CD4-positive, alpha-beta memory T cell (primary cell): Measurements from ENCODE around the gene SAMD11. TPM values are rescaled to one million over a fixed set of nuclear protein-coding genes. Genes with fewer than 3 reads are reported as not detected.
"Not testable (repeated sequence)": the region's sequence is repeated elsewhere in the genome, so short reads cannot be mapped to it uniquely, and the experiment has no call there.

Source experiments
- CTCF ChIA-PET: fragments of 350-600 bp; sonication (Branson Sonifier 250); formaldehyde crosslinking; loops from one replicate; lab custom pipeline; 2021; ENCODE audit warnings: inconsistent platforms; ENCODE audit not compliant: partially characterized antibody; lab: Charles Lee
- POLR2A ChIA-PET: fragments of 350-600 bp; sonication (Branson Sonifier 250); formaldehyde crosslinking; loops from one replicate; lab custom pipeline; 2021; ENCODE audit not compliant: partially characterized antibody; lab: Charles Lee
- DNase-seq, 5 donors: peaks; one replicate each; pipeline versions ENCODE4 v3.0.0 to v3.0.0-alpha.2; 2020 to 2022; ENCODE audit warnings: mixed read lengths in 1 of 5
- H3K27ac ChIP-seq: one replicate; pipeline ENCODE4 v1.7.0; 2013; ENCODE audit warnings: low read depth, low read length
- H3K27me3 ChIP-seq: 2 replicates; pipeline ENCODE4 v1.7.0; 2013; ENCODE audit warnings: mild to moderate bottlenecking, low read length, moderate library complexity; ENCODE audit not compliant: insufficient read depth
- H3K36me3 ChIP-seq: 2 replicates; pipeline ENCODE4 v1.7.0; 2013; ENCODE audit warnings: mild to moderate bottlenecking, low read length, moderate library complexity; ENCODE audit not compliant: insufficient read depth
- H3K4me1 ChIP-seq: 2 replicates; pipeline ENCODE4 v1.7.0; 2013; ENCODE audit warnings: mild to moderate bottlenecking, low read length, moderate library complexity; ENCODE audit not compliant: insufficient read depth
- H3K4me3 ChIP-seq, 2 donors: one replicate each; pipeline ENCODE4 v1.7.0; 2013; ENCODE audit warnings: low read length in 2 of 2, mild to moderate bottlenecking in 1 of 2
- H3K9me3 ChIP-seq, 2 donors: one replicate each; pipeline ENCODE4 v1.7.0; 2013; ENCODE audit warnings: low read length in 2 of 2, control low read depth in 1 of 2; ENCODE audit not compliant: control insufficient read depth in 1 of 2
- H3K27ac Mint-ChIP-seq, 7 donors: one replicate each; pipeline ENCODE4 v1.8.0; 2020 to 2021; ENCODE audit warnings: mixed read lengths in 7 of 7, mild to moderate bottlenecking in 6 of 7, inconsistent platforms in 3 of 7, moderate library complexity in 3 of 7
- H3K27me3 Mint-ChIP-seq, 2 donors: one replicate each; pipeline ENCODE4 v1.8.0; 2020 to 2021; ENCODE audit warnings: mixed read lengths in 2 of 2
- H3K36me3 Mint-ChIP-seq, 2 donors: one replicate each; pipeline ENCODE4 v1.8.0; 2020 to 2021; ENCODE audit warnings: mixed read lengths in 2 of 2, inconsistent platforms in 1 of 2, mild to moderate bottlenecking in 1 of 2
- H3K4me1 Mint-ChIP-seq, 4 donors: one replicate each; pipeline ENCODE4 v1.8.0; 2020 to 2021; ENCODE audit warnings: mixed read lengths in 4 of 4, mild to moderate bottlenecking in 1 of 4
- H3K4me3 Mint-ChIP-seq, 8 donors: one replicate each; pipeline ENCODE4 v1.8.0; 2020 to 2021; ENCODE audit warnings: mixed read lengths in 8 of 8, mild to moderate bottlenecking in 7 of 8, moderate library complexity in 6 of 8, inconsistent platforms in 3 of 8
- H3K9me3 Mint-ChIP-seq, 8 donors: one replicate each; pipeline ENCODE4 v1.8.0; 2020 to 2021; ENCODE audit warnings: mixed read lengths in 8 of 8, mild to moderate bottlenecking in 5 of 8, inconsistent platforms in 3 of 8, moderate library complexity in 1 of 8
- intact Hi-C: fragments of 100-400 bp; cut with micrococcal nuclease; formaldehyde crosslinking; loops from one replicate; pipeline ENCODE4 v1.15.1; 2023
- polyA plus RNA-seq, 2 donors: library from polyadenylated mRNA; unstranded; fragments of 300-500 nt; fragmentation: Illumina TruSeq; gene quantifications; one replicate each; pipeline ENCODE4 v1.2.3, GENCODE V29; 2021
- total RNA-seq, 2 experiments: library from RNA; stranded (reverse); gene quantifications; one replicate each; pipeline ENCODE4 v1.2.3, GENCODE V29; 2021

Gene SAMD11
- total and polyA plus RNA-seq, 4 experiments from 2014 or later, result 0.10 TPM; not detected in 3

DNA sequence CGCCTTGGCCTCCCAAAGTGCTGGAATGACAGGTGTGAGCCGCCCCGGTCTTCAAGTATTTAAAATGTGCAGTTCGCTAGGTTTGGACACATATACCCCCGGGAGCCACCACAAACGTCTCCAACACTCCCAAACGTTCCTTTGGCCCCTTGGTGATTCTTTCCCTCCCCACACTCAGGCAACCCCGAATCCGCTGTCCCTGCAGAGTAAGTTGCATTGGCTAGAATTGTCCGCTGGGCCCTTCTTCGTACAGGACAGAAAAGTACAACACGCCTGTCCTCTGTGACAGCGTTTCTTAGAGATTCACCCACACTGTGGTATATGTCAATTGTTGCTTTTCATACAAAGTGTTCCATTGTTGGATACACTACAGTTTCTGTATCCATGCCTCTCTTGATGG is 61.4 kb downstream of the SAMD11 start:
- Histone ChIP-seq H3K4me3 (no peak overlapping the region), H3K4me1 (no peaks in the 10 kb centered on the region), H3K27me3 (peaks cover 4% of the 10 kb centered on the region), H3K9me3 (no peaks in the 10 kb centered on the region), H3K27ac (no peak overlapping the region), H3K36me3 (no peaks in the 10 kb centered on the region)
- Mint-ChIP-seq H3K4me1 (no peaks in the 10 kb centered on the region), H3K27ac (no peak overlapping the region), H3K27me3 (peaks cover 19 to 29% of the 10 kb centered on the region in 2 donors), H3K36me3 (no peaks in the 10 kb centered on the region), H3K9me3 (no peaks in the 10 kb centered on the region), H3K4me3 (no peak overlapping the region)
- no peak for DNase-seq
- intact Hi-C loops, result no loop called here
- ChIA-PET CTCF (interaction anchor here (0.7 to 4.7 kb wide), 9 partner anchors 8 to 307 kb away, joined by 3 to 65 read pairs (median 5); no protein-coding TSS in a partner anchor), POLR2A (no interaction called here)

DNA sequence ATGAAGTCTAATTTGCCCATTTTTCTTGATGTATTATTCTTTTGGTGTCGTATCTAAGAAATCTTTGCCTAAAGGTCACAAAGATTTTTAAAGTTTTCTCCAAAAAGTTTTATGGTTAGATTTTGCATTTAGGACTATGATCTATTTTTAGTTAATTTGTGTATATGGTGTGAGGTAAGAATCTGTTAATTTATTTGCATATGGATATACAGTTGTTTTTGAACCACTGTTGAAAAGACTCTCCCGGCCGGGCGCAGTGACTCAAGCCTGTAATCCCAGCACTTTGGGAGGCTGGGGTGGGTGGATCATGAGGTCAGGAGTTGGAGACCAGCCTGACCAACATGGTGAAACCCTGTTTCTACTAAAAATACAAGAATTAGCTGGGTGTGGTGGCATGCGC is 64.3 kb downstream of the SAMD11 start:
- H3K4me1 Mint-ChIP-seq, H3K36me3 Mint-ChIP-seq, H3K27ac Mint-ChIP-seq, H3K4me3 ChIP-seq, H3K36me3 ChIP-seq, DNase-seq, intact Hi-C loops, H3K27ac ChIP-seq, POLR2A ChIA-PET, H3K9me3 ChIP-seq, H3K4me1 ChIP-seq, H3K27me3 ChIP-seq, H3K4me3 Mint-ChIP-seq, CTCF ChIA-PET: not testable (repeated sequence)
- Mint-ChIP-seq H3K9me3 (peaks cover 0 to 15% (median 8%) of the 10 kb centered on the region in 8 donors), H3K27me3 (peaks cover 24 to 33% of the 10 kb centered on the region in 2 donors)

GRCh38 chr1:991275-991674 is 67.6 kb downstream of the SAMD11 start:
- H3K27ac ChIP-seq, H3K4me3 Mint-ChIP-seq, H3K9me3 ChIP-seq, DNase-seq, H3K36me3 Mint-ChIP-seq, H3K4me1 ChIP-seq, H3K27ac Mint-ChIP-seq, H3K27me3 ChIP-seq, H3K36me3 ChIP-seq, H3K4me3 ChIP-seq, intact Hi-C loops: not testable (repeated sequence)
- peaks cover 24 to 29% of the 10 kb centered on the region in 2 donors for H3K27me3 Mint-ChIP-seq
- CTCF ChIA-PET, result interaction anchor here (2.2 to 4.0 kb wide), 3 partner anchors 7 to 11 kb away, joined by 10 to 19 read pairs (median 17); partner anchors contain the start of gene PERM1
- peaks cover 0 to 15% (median 8%) of the 10 kb centered on the region in 8 donors for H3K9me3 Mint-ChIP-seq
- POLR2A ChIA-PET, result interaction anchor here (1.1 kb wide), 1 partner anchor 15 kb away, joined by 3 read pairs; no protein-coding TSS in a partner anchor
- peaks cover 4 to 15% (median 5%) of the 10 kb centered on the region in 4 donors for H3K4me1 Mint-ChIP-seq

- Mint-ChIP-seq H3K4me1 (peaks cover 4 to 15% (median 5%) of the 10 kb centered on the region in 4 donors), H3K4me3 (no peak overlapping the region), H3K36me3 (no peaks in the 10 kb centered on the region), H3K27me3 (peaks cover 20 to 27% of the 10 kb centered on the region in 2 donors), H3K27ac (no peak overlapping the region), H3K9me3 (peaks cover 0 to 15% (median 8%) of the 10 kb centered on the region in 8 donors)
- Histone ChIP-seq H3K27me3 (peaks cover 5% of the 10 kb centered on the region), H3K4me1 (peaks cover 4% of the 10 kb centered on the region), H3K9me3 (no peaks in the 10 kb centered on the region), H3K4me3 (no peak overlapping the region), H3K27ac (no peak overlapping the region), H3K36me3 (no peaks in the 10 kb centered on the region)
- no peak for DNase-seq
- ChIA-PET CTCF (interaction anchor here (2.2 to 4.0 kb wide), 3 partner anchors 8 to 11 kb away, joined by 10 to 19 read pairs (median 17); partner anchors contain the start of gene PERM1), POLR2A (no interaction called here)
- intact Hi-C loops, result no loop called here
These were observed 68.2 kb downstream of the SAMD11 start for GRCh38 chr1:991895-992294.

- Histone ChIP-seq H3K4me3 (no peak overlapping the region), H3K4me1 (peaks cover 4% of the 10 kb centered on the region), H3K36me3 (no peaks in the 10 kb centered on the region), H3K27ac (no peak overlapping the region), H3K27me3 (peaks cover 10% of the 10 kb centered on the region), H3K9me3 (no peaks in the 10 kb centered on the region)
- Mint-ChIP-seq H3K4me3 (no peak overlapping the region), H3K9me3 (peaks cover 0 to 15% (median 8%) of the 10 kb centered on the region in 8 donors), H3K27ac (no peak overlapping the region), H3K27me3 (peaks cover 23 to 29% of the 10 kb centered on the region in 2 donors), H3K4me1 (peaks cover 4 to 15% (median 5%) of the 10 kb centered on the region in 4 donors), H3K36me3 (no peaks in the 10 kb centered on the region)
- intact Hi-C loops, result no loop called here
- no peak for DNase-seq
- POLR2A ChIA-PET, result no interaction called here
- CTCF ChIA-PET, result interaction anchor here (2.2 to 4.0 kb wide), 3 partner anchors 8 to 11 kb away, joined by 10 to 19 read pairs (median 17); partner anchors contain the start of gene PERM1
These were observed 68.6 kb downstream of the SAMD11 start for GRCh38 chr1:992362-992761.

DNA sequence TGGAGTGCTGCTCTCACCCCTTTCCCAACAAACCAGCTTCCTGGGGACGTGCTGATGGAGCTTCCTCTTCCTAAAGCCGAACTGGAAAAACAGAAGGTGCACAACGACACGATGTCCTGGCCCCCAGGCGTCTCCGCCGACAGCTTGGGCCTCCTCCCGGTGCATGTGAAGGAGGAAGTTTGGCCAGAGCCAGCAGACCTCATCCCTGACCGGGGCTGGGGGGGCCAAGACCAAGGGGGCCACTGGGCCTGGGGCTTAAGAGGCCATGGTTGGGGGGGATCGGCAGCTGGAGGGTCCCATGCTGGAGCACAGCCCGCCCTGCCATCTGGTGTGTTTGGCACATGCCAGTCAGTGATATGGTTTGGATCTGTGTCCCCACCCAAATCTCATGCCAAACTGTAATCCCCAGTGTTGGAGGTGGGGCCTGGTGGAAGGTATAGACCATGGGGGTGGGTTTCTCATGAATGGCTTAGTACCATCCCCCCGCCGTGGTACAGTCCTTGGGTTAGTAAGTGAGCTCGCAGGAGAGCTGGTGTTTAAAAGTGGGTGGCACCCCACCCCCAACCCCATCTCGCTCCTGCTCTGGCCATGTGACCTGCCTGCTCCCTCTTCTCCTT is 69.8 kb downstream of the SAMD11 start:
- Histone ChIP-seq H3K27me3 (peaks cover 14% of the 10 kb centered on the region), H3K4me3 (no peak overlapping the region), H3K9me3 (no peaks in the 10 kb centered on the region), H3K4me1 (peaks cover 4% of the 10 kb centered on the region), H3K27ac (no peak overlapping the region), H3K36me3 (no peaks in the 10 kb centered on the region)
- Mint-ChIP-seq H3K4me1 (peaks cover 4 to 15% (median 5%) of the 10 kb centered on the region in 4 donors), H3K4me3 (no peak overlapping the region), H3K27me3 (peaks cover 21 to 25% of the 10 kb centered on the region in 2 donors), H3K27ac (no peak overlapping the region), H3K36me3 (no peaks in the 10 kb centered on the region), H3K9me3 (peaks cover 0 to 15% (median 8%) of the 10 kb centered on the region in 8 donors)
- CTCF ChIA-PET, result interaction anchor here (2.2 to 4.0 kb wide), 3 partner anchors 9 to 12 kb away, joined by 10 to 19 read pairs (median 17); partner anchors contain the start of gene PERM1
- DNase-seq, result no peak
- intact Hi-C loops, result no loop called here
- POLR2A ChIA-PET, result interaction anchor here (1.0 kb wide), 1 partner anchor 70 kb away, joined by 3 read pairs; no protein-coding TSS in a partner anchor
